Stimulated activated CD4-positive, alpha-beta T cell treated with anti-CD3 and anti-CD28 coated beads, Interleukin-4, amount 100 ng/mL, for 4 hours (primary cell): ENCODE results near the gene HDAC9.
"Not testable (repeated sequence)": the region's sequence is repeated elsewhere in the genome, so short reads cannot be mapped to it uniquely, and the experiment has no call there.

Experiments used
- DNase-seq, 2 experiments: peaks; one replicate each; pipeline ENCODE4 v3.0.0-alpha.2; 2020

Gene HDAC9

DNA sequence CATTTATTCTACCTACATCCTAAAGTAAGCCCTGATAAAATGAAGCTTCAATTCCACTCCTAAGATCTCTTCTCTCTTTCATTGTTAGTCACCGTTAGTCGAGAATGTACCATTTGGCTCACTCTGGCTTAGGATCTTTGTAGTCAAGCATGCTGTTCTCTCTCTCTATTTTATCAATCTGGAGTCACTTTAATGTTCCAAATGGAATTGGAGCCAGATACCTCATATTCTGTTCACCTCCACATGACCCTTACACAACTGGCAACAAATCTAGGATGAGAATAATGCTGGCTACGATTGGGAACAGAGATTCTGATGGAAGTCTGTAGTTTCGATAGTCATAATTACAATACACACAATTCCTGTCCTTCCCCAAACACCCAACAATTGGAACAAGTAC is 408.1 kb downstream of the HDAC9 start:
- no peak for DNase-seq

DNA sequence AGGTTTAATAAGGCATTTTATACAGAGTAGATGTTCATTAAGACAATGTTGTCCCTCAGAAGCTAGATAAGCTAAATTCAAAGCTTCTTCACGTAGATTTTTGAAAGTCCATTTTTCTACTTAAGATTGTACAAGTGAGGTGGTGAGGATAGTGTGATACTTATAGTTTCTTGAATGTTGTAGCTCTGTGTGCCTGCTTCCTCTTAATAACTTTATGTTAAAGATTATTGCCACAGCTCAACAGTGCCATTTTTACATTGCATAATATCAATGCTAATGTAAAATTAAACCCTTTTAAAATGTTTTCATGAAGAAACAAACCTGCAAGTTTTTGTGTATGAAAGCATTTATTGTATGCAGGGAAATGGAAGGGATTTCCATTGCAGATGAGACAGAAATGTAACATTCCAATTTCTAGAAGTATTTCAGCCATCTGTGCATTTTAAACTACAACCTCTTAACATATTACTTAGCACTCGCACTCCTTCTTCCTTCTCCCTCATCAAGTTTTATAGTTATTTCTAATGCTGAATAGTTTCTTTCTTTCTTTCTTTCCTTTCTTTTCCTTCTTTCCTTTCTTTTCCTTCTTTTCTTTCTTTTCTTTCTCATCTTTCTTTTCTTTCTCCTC is 409.9 kb downstream of the HDAC9 start:
- no peak for DNase-seq

DNA sequence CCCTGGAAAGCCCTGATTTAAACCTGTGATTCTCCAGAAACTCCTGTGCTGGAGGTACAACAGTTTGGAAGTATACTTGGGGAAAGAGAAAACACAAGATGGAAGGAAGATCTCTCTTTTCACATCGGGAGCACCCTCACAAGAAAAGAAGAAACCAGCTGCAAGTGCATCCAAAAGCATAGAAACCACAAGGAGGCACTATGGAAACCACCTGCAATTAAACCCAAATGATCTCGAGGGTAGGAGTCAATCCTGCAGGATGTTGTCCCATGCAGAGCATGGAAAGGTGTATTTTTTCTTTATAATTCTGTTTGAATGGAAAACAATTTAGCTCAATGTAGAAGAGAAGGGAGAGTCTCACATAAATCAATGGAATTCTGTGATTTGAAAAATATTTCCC is 411.4 kb downstream of the HDAC9 start:
- no peak for DNase-seq

DNA sequence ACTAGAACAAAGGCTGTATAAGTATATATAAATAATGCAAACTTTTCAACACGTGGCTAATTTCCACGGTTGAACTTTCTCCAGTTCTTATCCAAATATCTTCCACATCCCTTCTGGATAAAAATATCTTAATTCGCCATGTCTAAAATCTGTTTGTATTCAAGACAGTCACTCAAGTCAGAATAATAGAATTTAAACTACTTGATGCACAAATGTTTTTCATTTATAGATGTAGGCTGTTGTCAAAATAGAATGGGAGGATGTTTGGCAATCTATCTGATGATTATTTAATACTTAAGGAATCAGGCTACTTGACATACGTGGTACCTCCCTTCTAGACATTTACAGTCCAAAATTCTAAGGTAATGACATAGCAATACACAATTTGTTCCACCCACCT is 417.6 kb downstream of the HDAC9 start:
- DNase-seq = no peak

DNA sequence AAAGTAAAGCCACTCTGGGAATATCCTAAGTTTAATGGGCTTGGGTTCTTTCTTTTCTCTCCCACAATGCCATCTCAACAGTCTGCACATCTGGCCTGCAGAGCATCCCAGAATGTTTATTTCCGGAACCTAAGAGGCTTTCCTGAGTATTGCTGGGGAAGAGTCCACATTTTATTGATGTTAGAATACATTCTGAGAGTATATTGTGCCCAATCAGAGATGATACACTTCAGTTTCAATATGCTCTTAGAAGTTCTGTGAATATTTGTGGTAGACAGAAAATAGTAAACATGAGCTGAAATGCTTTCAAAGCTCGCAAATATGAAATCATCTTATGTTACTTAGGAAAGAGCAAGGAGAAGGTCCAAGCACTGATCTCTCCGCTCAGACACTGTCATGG is 421.3 kb downstream of the HDAC9 start:
- no peak for DNase-seq

DNA sequence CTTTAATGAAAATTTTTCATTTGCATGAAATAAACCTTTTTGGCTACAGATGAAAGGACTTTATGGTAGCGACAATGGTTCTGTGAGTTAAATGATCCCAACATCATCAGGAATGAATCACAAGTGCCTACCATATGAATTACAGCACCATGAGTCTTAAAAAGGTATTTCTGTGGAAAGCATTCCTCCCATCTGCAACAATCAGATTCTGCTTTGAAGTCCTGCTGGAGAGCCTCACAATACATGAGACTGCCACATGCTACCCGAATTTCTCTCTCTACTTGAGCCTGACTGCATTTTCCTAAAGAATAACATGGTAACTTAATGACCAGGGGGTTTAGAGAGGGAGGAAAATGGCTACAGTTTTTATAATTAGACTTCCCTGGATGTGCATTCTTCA is 431.6 kb downstream of the HDAC9 start:
- no peak for DNase-seq

DNA sequence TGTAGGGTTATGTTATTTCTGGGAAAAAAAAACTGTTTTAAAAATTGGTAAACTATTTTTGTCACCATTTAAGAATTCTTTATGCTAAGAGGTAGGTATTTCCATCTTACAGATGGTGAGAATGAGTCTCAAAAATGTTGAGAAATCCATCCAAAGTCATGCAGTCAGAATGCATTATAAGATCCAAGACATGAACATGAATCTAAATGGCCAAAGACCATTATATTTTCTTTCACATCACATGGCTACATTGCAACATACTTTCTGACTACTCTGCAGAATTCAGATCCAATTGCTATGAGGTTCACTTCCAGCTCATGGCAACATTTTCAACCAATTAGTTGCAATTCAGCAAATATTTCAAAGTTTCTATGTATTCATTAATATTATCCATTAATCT is 440.7 kb downstream of the HDAC9 start:
- DNase-seq = no peak

DNA sequence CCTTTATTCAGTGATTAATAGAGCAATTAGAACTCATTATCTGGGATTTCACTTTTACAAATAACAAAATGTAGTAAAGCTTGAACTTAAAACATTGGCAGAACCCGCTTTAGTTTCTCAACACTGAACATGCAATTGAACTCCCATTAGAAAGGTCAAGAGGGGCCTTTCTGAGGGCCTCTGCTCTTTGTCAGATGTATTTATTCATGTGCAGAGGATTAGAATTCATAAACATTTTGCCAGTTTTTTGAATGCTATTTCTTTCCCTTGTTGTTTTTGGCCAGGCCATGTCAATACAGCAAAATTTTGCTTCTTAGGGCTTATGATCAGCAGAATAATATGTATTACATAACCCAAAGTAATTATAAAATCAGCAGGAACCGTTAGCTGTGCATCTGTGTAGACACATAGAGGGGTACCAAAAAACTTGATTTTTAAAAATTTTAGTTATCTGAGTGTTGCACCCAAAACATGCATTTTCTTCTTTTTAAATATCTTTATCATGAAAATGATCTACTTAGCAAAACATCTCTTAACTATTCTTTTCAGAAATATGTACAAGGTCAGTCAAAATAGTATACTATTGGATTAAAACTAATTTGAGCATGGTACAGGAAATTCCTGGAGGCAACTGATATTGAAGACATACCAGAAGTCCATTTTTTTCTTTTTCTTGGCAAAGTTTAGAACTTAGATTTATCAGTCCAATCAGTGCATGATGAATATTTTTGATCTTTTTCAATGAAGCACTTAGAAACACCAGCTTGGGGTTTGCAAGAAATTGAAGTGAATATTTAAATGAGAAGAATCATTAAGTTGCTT is 444.4 kb downstream of the HDAC9 start:
- DNase-seq = no peak

DNA sequence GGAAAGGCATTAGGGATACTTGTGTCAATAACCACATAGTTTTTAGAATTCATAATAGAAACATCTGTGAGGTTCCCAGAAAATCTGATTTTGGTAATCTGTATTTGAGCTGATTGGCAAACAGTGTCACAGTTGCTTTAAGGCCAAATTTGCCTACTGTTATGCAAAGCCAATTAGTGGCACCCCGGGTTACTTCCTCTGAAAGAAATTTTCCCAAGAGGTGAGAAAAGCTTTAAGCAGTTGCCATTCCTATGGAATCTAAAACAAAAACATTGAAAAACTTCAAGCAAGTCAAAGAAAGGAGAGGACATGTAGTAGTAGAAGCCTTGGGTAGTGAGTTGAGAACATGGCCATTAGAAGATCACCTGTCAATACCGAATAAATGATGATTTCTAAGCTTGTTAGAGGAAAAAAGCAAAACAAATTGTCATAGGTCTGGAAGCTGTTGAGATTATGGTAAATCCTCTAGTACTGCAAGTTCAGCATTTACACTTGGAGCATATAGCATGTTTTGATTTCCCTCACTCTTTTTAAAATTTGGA is 445.1 kb downstream of the HDAC9 start:
- no peak for DNase-seq

DNA sequence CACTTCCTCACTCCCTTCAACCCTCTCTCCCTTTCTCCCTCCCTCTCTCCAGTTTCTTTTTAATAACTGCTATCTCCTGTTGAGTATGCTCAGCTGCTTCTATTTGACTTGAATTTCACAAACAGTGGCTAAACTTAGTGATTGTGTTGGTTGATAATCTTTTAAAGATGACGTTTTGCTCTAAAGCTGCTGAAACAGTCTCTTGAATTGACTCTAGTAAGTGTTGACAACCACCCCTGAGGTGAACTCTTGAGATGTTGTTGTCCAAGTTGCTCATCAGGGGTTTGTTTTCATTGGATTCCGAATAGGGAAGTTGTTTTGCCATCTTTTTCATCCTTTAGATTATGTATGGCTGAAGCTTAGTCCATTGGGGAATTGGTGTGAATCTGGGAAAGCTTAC is 445.7 kb downstream of the HDAC9 start:
- no peak for DNase-seq

DNA sequence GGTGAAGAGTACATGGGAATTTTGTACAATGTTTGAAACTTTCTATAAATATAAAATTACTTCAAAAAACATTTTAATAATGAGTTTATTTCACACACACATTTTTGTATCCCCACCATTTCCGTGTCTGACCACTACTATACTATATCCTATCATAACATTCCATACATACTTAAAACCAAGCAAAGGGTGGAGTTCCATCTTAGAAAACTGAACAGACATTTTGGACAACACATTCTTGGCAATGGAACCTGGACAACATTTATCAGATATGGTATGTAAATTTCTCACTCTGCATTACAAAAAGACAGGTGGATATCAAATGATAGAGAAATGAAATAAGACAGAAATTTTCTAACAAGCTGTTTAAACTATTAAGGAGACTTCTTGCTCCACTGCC is 453.0 kb downstream of the HDAC9 start:
- DNase-seq = no peak

DNA sequence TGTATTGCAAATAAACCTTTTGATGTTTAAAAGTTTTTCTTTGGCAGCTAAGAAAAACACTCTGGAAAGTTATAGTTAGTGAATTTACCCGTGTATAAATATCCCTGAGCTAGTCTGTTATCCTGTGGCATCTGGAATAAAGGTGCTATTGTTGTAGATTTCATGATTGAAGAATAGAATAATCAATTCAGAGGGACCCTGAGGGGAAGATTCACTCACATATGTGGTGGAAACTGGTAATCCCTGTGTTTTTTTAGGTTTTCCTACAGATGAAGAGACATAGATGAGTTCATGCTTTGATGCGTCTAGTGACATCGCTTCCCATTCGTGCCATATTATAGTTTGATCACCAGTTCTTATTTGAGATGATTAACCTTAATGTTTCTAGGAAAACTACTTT is 457.3 kb downstream of the HDAC9 start:
- DNase-seq = no peak

DNA sequence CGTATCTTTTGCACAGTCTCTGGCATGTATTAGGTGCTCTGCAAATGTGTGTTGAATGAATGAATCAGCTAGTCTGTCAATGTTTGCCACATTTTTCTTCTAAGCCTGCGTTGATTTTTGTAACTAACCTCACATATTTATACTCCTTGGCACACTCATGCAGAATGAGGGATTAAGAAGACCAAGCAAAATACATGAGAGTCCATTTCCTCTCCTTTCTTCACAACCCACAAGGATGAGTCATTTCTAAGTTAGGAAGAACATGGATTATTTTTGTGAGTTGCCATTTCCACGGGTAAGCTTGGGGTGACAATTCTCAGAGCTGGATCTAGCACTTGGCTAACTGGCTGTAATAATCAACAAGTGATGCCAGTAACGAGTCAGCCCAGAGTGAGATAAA is 463.1 kb downstream of the HDAC9 start:
- DNase-seq = no peak

DNA sequence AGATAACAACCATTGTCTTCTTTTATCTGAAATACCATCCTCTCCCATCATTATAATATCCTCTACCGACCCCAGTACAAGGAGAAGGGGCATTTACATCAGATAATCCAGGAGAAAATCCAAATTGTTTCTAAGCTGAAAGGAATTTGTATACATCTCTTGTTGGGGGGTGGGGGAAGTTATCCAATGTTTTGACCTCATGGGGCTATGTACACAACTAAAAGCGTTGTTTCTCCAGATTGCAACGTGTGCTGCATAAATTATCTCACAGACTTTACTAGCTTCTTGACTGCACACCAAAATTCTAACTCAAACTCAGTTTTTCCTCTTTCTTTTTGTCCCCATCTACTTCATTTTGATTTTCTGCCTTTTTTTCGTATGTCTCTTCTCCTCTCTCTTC is 465.2 kb downstream of the HDAC9 start:
- DNase-seq = no peak

DNA sequence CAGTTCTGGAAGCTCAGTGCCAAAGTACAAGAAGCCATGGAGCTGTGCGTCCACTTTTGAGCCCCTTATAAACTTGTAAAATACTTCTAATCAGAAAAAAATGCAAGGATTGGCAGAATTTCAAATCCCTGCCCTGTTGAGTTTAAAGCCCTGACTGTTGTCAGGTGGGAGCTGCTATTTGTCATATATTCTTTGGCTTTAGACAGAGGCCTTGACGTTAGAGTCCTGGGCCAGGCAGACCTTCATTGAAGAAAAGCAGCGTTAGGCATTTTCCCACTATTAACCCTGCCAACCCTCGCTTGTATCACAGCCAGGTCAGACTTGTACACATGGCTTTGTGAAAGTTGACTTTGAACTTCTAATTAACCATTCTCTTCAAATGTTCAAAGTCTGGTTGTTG is 466.5 kb downstream of the HDAC9 start:
- DNase-seq = no peak

DNA sequence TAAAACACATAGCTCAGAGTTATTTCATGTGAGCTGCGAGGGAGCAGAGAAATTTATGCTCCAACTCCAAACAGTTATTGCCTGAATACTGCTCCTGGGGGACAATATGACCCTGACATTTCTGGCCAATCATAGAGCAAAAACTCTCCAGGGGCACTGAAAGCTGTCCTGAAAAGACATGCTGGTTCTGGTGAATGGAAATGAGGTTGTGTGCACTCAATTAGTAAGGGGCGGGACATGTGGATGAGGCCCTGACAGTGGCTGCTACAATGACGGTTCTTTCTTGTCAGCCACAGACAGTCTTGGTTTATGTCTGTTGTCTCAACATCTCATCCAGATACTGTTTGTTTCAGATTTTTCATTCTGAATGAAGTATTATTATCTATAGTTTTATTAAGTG is 470.1 kb downstream of the HDAC9 start:
- DNase-seq = no peak

DNA sequence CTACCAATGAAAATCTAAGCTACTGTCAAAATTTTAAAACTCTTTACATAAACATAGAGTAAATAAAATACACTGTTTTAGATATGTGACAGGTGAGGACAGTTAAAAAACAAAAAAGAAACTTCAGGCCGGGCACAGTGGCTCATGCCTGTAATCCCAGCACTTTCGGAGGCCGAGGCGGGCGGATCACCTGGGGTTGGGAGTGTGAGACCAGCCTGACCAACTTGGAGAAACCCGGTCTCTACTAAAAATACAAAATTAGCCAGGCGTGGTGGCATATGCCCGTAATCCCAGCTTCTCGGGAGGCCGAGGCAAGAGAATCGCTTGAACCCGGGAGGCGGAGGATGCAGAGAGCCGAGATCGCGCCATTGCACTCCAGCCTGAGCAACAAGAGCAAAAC is 472.2 kb downstream of the HDAC9 start:
- not testable (repeated sequence) for DNase-seq

DNA sequence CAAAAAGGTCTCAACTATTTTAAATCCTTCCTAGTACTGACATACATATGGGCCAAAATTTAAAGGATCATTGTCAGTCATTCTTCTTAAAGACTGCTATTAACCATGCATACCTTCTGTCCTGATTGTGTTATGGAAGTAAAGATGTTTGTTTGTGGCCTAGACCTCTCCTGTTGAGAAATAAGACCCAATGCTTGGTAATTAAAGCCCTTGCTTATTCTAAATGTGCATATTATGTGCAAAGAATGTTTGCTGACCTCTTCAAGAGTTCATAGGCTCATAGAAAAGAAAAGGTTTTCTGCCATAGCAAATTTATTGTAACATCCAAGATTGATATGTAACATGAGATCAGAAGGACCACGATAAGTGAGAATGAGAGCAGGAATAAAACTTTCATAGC is 476.3 kb downstream of the HDAC9 start:
- no peak for DNase-seq

DNA sequence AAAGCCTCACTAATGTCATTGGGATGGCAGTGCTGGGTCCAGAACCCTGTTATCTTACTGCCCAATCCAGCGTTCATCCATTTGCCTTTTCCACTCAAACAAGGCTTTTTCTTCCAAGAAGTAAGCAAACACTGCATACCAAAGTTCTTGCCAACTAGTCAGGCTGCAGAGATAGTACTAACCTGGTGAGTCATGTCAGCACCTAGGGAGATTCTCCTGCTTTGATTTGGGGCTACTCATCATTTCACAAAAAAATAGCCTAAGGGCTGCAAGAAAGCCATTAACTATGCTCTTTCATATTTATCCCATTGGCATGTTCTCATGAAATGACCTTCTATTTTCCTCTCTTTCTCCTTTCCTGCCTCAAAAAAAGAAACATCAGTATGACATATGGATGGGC is 479.3 kb downstream of the HDAC9 start:
- no peak for DNase-seq

DNA sequence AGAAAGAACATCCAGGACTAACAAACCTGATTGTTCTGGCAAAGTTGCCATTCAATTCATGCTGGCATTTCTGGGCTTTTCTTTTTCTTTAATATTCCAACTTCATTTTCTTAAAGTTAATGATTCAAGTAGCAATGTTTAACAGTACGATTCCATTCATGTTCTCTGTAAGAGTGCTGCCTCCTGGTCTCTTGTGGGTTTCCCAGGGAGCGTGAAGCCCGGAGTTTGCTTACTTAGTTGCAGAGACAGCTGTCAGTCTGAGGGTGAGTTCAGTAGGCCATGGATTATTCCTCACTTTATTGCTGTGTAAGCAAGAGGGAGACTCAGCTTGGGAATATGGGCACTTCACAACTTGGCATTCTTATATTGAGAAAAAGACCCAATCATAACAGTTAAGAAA is 479.7 kb downstream of the HDAC9 start:
- no peak for DNase-seq

DNA sequence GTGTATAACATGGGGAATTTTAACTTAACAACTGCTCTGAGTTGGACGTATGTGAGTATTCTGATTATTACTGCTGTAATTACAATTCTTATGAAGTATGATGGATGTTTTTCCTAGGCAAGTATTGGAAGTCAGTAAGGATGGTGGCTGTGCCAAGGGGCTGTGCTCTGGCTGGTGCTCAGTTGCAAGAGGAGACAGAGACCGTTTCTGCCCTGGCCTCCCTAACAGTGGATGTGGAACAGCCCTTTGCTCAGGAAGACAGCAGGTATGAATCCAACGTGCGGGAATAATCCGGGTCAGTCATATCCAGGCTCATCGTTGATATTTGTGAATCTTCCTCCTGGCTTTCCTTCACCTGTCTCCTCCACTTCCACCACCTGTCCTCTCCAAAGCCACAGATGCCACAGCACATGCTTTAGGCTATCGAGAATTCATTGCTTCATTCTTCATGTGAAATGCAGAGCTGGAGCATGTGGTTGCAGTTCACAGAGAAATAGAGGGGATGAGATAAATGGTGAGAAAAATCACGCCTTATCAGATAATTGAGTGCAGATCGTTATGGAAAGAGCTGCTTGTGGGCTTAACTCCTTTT is 480.2 kb downstream of the HDAC9 start:
- no peak for DNase-seq

DNA sequence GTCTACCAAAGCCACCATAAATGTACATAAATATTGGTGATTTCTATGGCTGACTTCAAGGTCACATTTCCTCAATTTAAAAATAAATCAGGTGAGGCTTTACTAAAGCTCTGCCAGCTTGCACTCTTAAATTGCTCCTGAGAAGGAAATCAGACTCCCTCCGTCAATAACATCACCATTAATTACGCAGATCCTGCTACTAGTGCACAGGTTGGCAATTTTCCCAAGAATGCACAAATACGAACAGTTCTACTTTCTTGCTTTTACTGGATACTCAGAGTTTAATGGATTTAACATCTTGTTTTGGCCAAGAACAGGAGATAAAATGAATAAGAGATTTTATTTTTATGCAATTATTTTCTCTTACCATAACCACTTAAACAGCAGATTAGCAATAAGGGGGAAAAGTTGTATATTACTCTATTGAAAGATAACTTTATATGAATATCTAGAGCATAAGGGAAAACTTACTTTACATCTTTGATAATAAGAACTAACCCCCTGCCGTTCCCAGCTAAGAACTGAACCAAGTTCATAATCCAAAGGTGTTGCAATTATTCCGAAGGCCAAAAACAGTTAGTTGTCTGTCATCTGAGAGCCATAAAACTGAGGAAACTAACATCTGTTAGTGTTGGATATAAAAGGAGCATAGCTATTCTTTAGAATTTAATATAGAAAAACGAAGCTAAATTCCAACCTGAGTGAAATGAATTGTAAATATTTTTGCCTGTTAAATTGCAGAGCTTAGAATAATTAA is 481.3 kb downstream of the HDAC9 start:
- DNase-seq = no peak

DNA sequence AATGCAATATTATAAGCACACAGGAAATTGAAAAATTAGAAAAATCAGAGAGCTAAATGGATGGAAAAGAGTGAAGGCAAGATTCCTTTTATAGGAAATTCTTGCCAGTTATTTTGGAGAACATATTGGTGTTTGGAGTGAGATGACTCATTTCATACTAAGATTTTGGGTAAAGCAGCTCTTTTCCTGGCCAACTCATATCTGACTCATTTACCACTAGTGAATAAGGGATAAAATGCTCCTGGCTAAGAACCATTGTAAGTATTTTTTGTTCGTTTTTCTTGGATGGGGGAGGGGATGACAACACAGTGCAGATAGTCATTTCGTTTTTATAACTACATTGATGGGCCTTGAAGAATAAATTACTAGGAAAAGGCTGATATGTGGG is 482.6 kb downstream of the HDAC9 start:
- DNase-seq = no peak
